A549 treated with RU486 at 1 μM for 4 hours (cell line): ENCODE data around the gene NKAP. TPM values are rescaled to one million over a fixed set of nuclear protein-coding genes. Genes with fewer than 3 reads are reported as not detected.

Experiments
- total RNA-seq: library from RNA; stranded (reverse); fragments of 200-300 nt; extraction: Qiagen RNA extraction; gene quantifications from 5 replicates; pipeline ENCODE4 v1.2.3, GENCODE V29; 2022; ENCODE audit warnings: low read depth

NKAP gene
- 6.9 to 8.7 TPM (median 7.2 TPM) in 5 replicates for total RNA-seq

DNA sequence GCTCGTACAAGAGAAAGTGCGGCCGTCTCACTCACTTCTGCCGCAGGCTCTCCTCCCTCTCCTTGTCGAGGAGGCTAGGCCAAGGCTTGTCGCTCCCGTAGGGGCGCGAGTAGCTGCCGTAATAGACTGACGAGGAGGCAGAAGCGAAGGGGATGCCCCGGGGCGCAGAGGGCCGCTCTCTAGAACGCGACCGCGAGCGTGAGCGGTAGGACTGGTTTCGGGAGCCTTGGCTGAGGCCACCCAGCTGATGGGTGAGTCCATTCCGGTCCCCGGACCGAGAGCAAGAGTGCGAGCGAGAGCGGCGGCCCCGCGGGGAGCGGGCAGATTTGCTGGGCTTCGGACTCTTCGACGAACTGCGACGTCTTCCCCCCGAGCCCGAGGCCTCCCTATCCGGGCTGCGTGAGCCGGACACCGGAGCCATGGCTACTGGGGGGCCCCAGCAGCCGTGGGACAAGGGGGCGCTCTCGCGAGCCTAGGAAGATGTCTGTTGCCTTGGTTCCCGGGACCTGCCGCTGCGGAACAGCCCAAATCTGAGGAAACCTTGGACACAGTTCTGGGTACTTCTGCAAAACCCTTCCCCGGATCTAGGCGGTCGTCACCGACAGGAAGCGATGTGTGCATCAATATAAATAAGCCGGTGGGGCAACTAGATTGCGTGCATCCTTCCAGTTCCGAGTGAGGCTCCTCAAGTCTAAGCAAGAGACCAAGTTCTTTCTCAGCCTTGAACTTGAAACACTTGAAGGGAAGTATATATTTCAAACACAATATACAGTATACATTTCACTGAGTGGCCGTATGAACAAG lies at the start of gene NKAP:
NKAP (minus strand) TSS at position 567 of the 804 bp plus-strand sequence; CDS start at position 421, 146 bp downstream.

DNA sequence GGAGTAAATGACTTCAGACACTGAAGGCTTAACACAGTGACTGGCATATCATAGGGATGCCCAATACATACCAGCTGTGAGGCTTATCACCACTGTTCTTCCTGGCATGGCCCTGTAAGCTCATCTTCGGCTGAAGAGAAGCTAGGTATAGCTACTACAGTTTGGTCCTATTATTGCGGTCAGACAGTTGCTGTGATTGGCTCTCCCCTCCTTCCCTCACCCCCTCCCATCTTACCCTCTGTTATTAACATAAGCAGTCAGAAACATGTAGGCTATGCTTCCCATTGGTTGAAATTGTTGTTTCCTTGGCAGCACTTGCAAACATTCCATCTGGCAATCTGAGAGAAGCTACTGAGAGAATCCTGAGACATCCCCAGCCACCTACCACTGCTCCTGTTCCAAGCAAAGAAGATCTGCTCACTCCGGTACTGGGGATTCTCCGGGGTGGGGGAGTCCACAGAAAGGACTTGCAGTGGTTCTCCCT lies 47.7 kb downstream of the NKAP start, which contains the start of gene AKAP14:
AKAP14 (plus strand) TSS at position 51 of the 484 bp plus-strand sequence. CDS start 7,331 bp downstream, outside the sequence.

DNA sequence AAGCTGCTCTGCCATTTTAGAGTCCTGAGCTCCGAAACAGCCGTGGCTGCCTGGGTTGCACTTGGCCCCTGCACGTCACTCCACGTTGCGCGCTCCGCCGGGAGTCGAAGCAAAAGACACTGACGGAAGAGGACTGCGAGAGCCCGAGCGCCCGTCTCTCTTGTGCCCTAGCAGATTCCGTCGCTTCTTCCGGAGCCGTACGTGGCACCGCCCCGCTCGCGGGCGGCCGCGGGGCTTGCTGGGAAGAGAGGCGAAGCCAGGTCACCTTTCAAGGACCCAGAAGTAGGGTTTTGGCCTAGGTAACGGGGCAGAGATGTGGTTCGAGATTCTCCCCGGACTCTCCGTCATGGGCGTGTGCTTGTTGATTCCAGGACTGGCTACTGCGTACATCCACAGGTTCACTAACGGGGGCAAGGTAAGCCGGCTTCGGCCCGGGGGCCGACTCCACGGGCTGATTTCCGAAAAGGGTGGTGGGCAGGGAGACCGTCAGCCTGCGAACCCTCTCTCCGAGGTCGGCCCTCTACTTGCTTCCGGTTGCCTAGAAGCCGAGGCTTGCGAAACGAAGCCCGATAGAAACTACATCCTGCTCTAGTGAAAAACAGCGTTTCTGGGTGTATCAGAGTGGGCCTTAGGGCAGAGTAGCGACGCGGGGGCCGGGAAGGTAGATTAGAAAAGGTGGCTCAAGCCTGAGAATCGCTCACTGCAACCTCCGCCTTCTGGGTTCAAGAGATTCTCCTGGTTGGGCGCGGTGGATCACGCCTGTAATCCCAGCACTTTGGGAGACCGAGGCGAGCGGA lies 71.8 kb downstream of the NKAP start, which contains the start of the genes NDUFA1 and RNF113A:
NDUFA1 (plus strand) TSS at position 234 of the 797 bp plus-strand sequence; CDS start at position 314, 80 bp downstream.
RNF113A (minus strand) TSS at position 135 of the 797 bp plus-strand sequence; CDS start at position 15, 120 bp downstream.

Other genes with a start within 250 kb of the NKAP start
- 0.09 to 0.20 TPM (median 0.17 TPM) in 4 of 5 replicates, not detected in the other for gene SOWAHD, start 185.2 kb downstream of the NKAP start, total RNA-seq
- gene RPL39, start 152.1 kb downstream of the NKAP start, total RNA-seq, result 3,393 to 5,238 TPM (median 3,694 TPM) in 5 replicates
- gene UPF3B, start 90.8 kb downstream of the NKAP start, total RNA-seq, result 16.8 to 28.9 TPM (median 21.5 TPM) in 5 replicates
- gene RNF113A, start 72.0 kb downstream of the NKAP start, total RNA-seq, result 29.7 to 36.4 TPM (median 31.6 TPM) in 5 replicates
- gene NDUFA1, start 71.9 kb downstream of the NKAP start, total RNA-seq, result 230 to 343 TPM (median 260 TPM) in 5 replicates
- gene AKAP14, start 47.9 kb downstream of the NKAP start, total RNA-seq, result not detected in 5 replicates
- not detected in 5 replicates for gene RHOXF2B, start 133.9 kb upstream of the NKAP start, total RNA-seq
- gene RHOXF1, start 172.2 kb upstream of the NKAP start, total RNA-seq, result not detected in 5 replicates
- gene RHOXF2, start 214.9 kb upstream of the NKAP start, total RNA-seq, result not detected in 5 replicates